ENCODE results near the gene TAS2R46. TPM values are rescaled to one million over a fixed set of nuclear protein-coding genes. Genes with fewer than 3 reads are reported as not detected.
"Not testable (repeated sequence)": the region's sequence is repeated elsewhere in the genome, so short reads cannot be mapped to it uniquely, and the experiment has no call there.

Gene TAS2R46
- total and polyA plus RNA-seq, 2 donors (not counting 3 experiments of a cell fraction or from before 2014, with no cell fraction given), result 0.14 to 1.4 TPM

DNA sequence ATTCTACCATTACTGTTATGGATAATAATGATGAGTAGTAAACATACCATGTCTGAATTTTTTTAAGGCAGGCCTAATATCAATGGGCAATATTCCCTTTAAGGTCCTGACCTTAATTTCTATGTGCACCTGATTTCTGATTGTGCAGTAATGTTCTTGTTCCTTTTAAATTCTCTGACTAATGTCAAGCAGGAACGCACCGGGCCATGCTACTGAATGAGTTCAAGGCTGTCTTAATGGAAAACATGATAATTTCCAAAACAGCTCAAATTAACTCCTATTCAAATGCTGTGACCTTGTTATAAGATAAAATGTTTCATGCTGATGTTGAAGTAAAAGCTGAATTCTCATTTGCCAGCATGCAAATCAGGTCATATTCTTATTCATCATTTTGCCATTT, 6.8 kb downstream of the TAS2R46 start:
- dilution Hi-C loops (cut with MboI; ENCODE audit: extremely low pct_ligation_motif_present, low sequenced_read_pairs) (no loop called here), intact Hi-C loops (cut with micrococcal nuclease) (loop anchor here (2.0 kb wide), 1 partner anchor 71 kb away; no protein-coding TSS in a partner anchor)
- CTCF ChIA-PET, result no interaction called here

DNA sequence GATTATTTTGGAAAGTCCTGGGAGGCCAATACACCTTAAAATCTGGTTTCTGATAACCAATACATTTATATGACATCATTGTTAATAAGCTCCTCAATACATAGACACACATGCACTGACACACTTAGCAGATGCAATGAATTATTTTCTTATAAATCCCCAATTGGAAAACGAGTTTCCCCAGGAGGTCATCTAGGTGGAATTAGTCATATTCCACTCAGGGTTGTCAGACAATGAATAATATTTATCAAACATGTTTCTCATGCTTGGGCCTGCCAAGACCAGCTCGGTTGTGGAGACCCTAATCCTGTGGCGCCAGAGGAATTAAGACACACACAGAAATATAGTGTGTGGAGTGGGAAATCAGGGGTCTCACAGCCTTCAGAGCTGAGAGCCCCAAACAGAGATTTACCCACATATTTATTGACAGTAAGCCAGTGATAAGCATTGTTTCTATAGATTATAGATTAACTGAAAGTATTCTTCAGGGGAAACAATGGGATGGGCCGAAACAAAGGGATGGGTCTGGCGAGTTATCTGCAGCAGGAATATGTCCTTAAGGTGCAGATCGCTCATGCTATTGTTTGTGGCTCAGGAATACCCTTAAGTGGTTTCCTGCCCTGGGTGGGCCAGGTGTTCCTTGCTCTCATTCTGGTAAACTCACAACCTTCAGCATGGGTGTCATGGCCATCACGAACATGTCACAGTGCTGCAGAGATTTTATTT, 12.1 kb downstream of the TAS2R46 start:
- H3K9me1 ChIP-seq (replicated peaks; ENCODE audit: control insufficient read depth, extremely low read depth, insufficient read depth, low read length); H3K27ac ChIP-seq (ENCODE audit: insufficient read depth, low read depth, low read length); FAIRE-seq; dilution Hi-C loops (cut with MboI; ENCODE audit: extremely low pct_ligation_motif_present, low sequenced_read_pairs); intact Hi-C loops (cut with micrococcal nuclease); H3K9me3 ChIP-seq (replicated peaks; ENCODE audit: control insufficient read depth, insufficient read depth, low read length); H2AFZ ChIP-seq (ENCODE audit: low read depth, low read length); H4K20me1 ChIP-seq (replicated peaks; ENCODE audit: control insufficient read depth, extremely low read depth, insufficient read depth, low read length); DNase-seq (ENCODE audit: low read depth, low spot score); H3K4me1 ChIP-seq (ENCODE audit: control insufficient read depth, extremely low read depth, insufficient read depth, low read length); POLR2A ChIA-PET; H3K27me3 ChIP-seq (ENCODE audit: control insufficient read depth in 2 of 2, insufficient read depth in 2 of 2, low read length in 2 of 2); CTCF ChIA-PET; BruUV-seq (replicated peaks); H3K9ac ChIP-seq (replicated peaks; ENCODE audit: extremely low read depth, insufficient read depth, low read length); H3K36me3 ChIP-seq (ENCODE audit: control insufficient read depth in 2 of 2, extremely low read depth in 1 of 2, insufficient read depth in 2 of 2, low read length in 2 of 2); H3K4me2 ChIP-seq (ENCODE audit: insufficient read depth, low read length); H3K4me3 ChIP-seq (replicated peaks in 1 of 3; ENCODE audit: insufficient read depth in 1 of 3, low read depth in 1 of 3, low read length in 3 of 3); H3K79me2 ChIP-seq (ENCODE audit: control insufficient read depth, insufficient read depth, low read length): not testable (repeated sequence)

More for the DNA sequence above, 6.8 kb downstream of the TAS2R46 start:
- peaks cover 4% of the 10 kb centered on the region for H3K79me2 ChIP-seq (ENCODE audit: control insufficient read depth, insufficient read depth, low read length)
- H3K4me3 ChIP-seq (replicated peaks in 1 of 3; ENCODE audit: insufficient read depth in 1 of 3, low read depth in 1 of 3, low read length in 3 of 3), result no peak overlapping the region
- H3K9me1 ChIP-seq (replicated peaks; ENCODE audit: control insufficient read depth, extremely low read depth, insufficient read depth, low read length), result no peaks in the 10 kb centered on the region
- no peaks in the 10 kb centered on the region for H4K20me1 ChIP-seq (replicated peaks; ENCODE audit: control insufficient read depth, extremely low read depth, insufficient read depth, low read length)
- POLR2A ChIA-PET, result no interaction called here
- H3K9me3 ChIP-seq (replicated peaks; ENCODE audit: control insufficient read depth, insufficient read depth, low read length), result no peaks in the 10 kb centered on the region
- FAIRE-seq (no peak), DNase-seq (ENCODE audit: low read depth, low spot score) (no peak)
- no TSS peak for BruUV-seq (replicated peaks)
- no peaks in the 10 kb centered on the region for H3K27me3 ChIP-seq (ENCODE audit: control insufficient read depth in 2 of 2, insufficient read depth in 2 of 2, low read length in 2 of 2)
- H3K9ac ChIP-seq (replicated peaks; ENCODE audit: extremely low read depth, insufficient read depth, low read length), result no peak overlapping the region
- no peak for TF ChIP-seq FOS (IDR thresholded peaks at IDR 0.05; ENCODE audit: borderline replicate concordance, insufficient read depth, low read length)
- TF ChIP-seq POLR2A (IDR thresholded peaks at IDR 0.05; ENCODE audit: low read depth, low read length), result no peak
- TF ChIP-seq, protein P1, sequence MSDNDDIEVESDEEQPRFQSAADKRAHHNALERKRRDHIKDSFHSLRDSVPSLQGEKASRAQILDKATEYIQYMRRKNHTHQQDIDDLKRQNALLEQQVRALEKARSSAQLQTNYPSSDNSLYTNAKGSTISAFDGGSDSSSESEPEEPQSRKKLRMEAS (IDR thresholded peaks at IDR 0.05; ENCODE audit: insufficient read depth, insufficient read length), result no peak
- TF ChIP-seq GATA2 (IDR thresholded peaks at IDR 0.05; ENCODE audit: insufficient read depth, insufficient read length, low read depth, low read length), result no peak
- TF ChIP-seq, protein P2, sequence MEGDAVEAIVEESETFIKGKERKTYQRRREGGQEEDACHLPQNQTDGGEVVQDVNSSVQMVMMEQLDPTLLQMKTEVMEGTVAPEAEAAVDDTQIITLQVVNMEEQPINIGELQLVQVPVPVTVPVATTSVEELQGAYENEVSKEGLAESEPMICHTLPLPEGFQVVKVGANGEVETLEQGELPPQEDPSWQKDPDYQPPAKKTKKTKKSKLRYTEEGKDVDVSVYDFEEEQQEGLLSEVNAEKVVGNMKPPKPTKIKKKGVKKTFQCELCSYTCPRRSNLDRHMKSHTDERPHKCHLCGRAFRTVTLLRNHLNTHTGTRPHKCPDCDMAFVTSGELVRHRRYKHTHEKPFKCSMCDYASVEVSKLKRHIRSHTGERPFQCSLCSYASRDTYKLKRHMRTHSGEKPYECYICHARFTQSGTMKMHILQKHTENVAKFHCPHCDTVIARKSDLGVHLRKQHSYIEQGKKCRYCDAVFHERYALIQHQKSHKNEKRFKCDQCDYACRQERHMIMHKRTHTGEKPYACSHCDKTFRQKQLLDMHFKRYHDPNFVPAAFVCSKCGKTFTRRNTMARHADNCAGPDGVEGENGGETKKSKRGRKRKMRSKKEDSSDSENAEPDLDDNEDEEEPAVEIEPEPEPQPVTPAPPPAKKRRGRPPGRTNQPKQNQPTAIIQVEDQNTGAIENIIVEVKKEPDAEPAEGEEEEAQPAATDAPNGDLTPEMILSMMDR (IDR thresholded peaks at IDR 0.05; ENCODE audit: extremely low read depth in 1 of 2, insufficient read depth in 1 of 2, low read depth in 1 of 2, low read length in 2 of 2), result no peak
- TF ChIP-seq MYC (IDR thresholded peaks at IDR 0.05; ENCODE audit: low read depth, low read length), result no peak
- TF ChIP-seq JUN (IDR thresholded peaks at IDR 0.05; ENCODE audit: borderline replicate concordance, insufficient read depth, insufficient read length, low read depth), result no peak
- TF ChIP-seq POLR2AphosphoS5 (IDR thresholded peaks at IDR 0.05; ENCODE audit: insufficient read depth, low read depth, low read length), result no peak
- TF ChIP-seq EZH2 (IDR thresholded peaks at IDR 0.05; ENCODE audit: borderline replicate concordance, low read depth, low read length, severe bottlenecking), result no peak
- no peaks in the 10 kb centered on the region for H3K4me1 ChIP-seq (ENCODE audit: control insufficient read depth, extremely low read depth, insufficient read depth, low read length)
- no peak overlapping the region for H3K27ac ChIP-seq (ENCODE audit: insufficient read depth, low read depth, low read length)
- H3K4me2 ChIP-seq (ENCODE audit: insufficient read depth, low read length), result no peak overlapping the region
- H2AFZ ChIP-seq (ENCODE audit: low read depth, low read length), result no peak overlapping the region
- H3K36me3 ChIP-seq (ENCODE audit: control insufficient read depth in 2 of 2, extremely low read depth in 1 of 2, insufficient read depth in 2 of 2, low read length in 2 of 2), result no peaks in the 10 kb centered on the region

DNA sequence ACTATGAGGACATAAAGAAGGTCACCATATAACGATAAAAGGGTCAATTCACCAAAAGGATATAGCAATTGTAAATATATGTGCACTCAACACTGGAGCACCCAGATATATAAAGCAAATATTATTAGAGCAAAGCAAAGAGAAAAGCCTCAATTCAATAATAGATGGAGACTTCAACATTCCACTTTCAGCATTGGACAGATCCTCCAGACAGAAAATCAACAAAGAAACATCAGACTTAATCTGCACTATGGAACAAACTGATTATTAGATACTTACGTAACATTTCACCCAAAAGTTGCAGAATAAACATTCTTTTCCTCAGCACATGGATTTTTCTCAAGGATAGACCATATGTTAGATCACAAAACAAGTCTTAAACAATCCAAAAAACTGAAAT, 20.7 kb downstream of the TAS2R46 start:
- H3K9me3 ChIP-seq (replicated peaks; ENCODE audit: control insufficient read depth, insufficient read depth, low read length); FAIRE-seq; dilution Hi-C loops (cut with MboI; ENCODE audit: extremely low pct_ligation_motif_present, low sequenced_read_pairs); DNase-seq (ENCODE audit: low read depth, low spot score); CTCF ChIA-PET; H4K20me1 ChIP-seq (replicated peaks; ENCODE audit: control insufficient read depth, extremely low read depth, insufficient read depth, low read length); H3K36me3 ChIP-seq (ENCODE audit: control insufficient read depth in 2 of 2, extremely low read depth in 1 of 2, insufficient read depth in 2 of 2, low read length in 2 of 2); H3K9me1 ChIP-seq (replicated peaks; ENCODE audit: control insufficient read depth, extremely low read depth, insufficient read depth, low read length); H3K9ac ChIP-seq (replicated peaks; ENCODE audit: extremely low read depth, insufficient read depth, low read length); H3K4me3 ChIP-seq (replicated peaks in 1 of 3; ENCODE audit: insufficient read depth in 1 of 3, low read depth in 1 of 3, low read length in 3 of 3); BruUV-seq (replicated peaks); H3K27ac ChIP-seq (ENCODE audit: insufficient read depth, low read depth, low read length); H2AFZ ChIP-seq (ENCODE audit: low read depth, low read length); H3K27me3 ChIP-seq (ENCODE audit: control insufficient read depth in 2 of 2, insufficient read depth in 2 of 2, low read length in 2 of 2); H3K4me2 ChIP-seq (ENCODE audit: insufficient read depth, low read length); POLR2A ChIA-PET; H3K79me2 ChIP-seq (ENCODE audit: control insufficient read depth, insufficient read depth, low read length); H3K4me1 ChIP-seq (ENCODE audit: control insufficient read depth, extremely low read depth, insufficient read depth, low read length); intact Hi-C loops (cut with micrococcal nuclease): not testable (repeated sequence)
